ENCODE results near the gene AQP3.
"Not testable (repeated sequence)": the region's sequence is repeated elsewhere in the genome, so short reads cannot be mapped to it uniquely, and the experiment has no call there.

The AQP3 gene

GRCh38 chr9:33446946-33447798 is at the start of gene AQP3:
Gene AQP3, minus strand, starts transcription at chr9:33447593. Its CDS starts 63 bp downstream, at chr9:33447530.
- DNase-seq (ENCODE audit: low read depth in 2 of 2), result peak; percentile 50 to 57

DNA sequence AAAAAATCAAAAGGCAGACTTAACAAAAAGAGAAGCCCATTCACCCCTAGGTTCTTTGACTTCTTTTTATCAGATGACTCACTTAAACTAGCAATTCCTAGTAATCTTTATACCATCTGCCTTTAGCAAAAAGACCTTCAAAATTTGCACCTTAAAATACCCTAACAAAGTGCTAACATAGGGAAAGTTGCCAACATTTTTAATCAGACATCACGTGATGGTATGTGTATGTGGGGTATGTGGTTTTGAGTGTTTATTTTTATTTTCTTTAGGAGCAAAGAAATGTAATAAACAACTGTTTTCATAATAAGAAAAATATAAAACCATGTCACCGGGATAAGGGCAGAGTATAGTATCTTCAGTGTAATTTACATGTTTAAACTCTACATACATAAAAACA is 46.4 kb upstream of the AQP3 start:
- not testable (repeated sequence) for DNase-seq (ENCODE audit: low read depth in 2 of 2)

DNA sequence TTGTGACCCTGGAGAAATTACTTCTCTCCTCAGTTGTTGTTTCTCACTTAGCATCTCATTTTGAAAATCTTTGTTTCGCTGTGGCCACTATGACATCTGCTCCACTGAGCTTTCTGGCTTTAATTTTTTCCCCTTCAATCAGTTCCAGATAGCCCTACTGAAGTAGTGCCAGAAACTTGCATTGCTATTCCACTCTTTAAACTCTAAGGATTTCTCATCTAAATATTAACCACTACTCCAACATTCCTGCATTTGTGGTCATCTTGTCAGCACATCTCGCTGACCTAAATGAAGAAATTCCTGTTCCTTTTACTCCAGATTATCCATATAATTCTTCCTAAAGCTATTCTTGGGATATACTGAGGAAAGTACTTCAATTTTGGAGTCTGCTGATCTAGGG is 41.7 kb upstream of the AQP3 start:
- no peak for DNase-seq (ENCODE audit: low read depth in 2 of 2)

DNA sequence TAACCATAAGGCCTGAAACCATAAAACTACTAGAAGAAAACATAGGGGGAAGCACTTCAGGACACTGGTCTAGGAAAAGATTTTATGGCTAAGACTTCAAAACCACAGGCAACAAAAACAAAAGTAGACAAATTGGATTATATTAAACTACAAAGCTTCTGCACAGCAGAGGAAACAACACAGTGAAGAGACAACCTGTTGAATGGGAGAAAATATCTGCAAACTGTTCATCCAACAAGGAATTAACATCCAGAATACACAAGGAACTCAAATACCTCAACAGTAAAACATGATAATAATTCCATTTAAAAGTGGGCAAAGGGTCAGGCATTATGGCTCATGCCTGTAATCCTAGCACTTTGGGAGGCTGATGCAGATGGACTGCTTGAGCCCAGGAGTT is 37.9 kb upstream of the AQP3 start:
- not testable (repeated sequence) for DNase-seq (ENCODE audit: low read depth in 2 of 2)

DNA sequence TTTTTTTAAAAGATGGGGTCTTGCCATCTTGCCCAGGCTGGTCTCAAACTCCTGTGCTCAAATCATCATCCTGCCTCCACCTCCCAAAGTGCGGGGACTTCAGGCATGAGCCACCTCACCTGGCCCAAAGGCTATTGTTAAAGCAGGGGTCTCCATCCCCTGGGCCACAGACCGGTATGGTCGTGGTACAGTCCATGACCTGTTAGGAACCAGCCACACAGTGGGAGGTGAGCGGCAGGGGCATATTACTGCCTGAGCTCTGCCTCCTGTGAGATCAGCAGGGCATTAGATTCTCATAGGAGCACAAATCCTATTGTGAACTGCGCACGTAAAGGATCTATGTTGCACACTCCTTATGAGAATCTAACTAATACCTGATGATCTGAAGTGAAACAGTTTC is 33.6 kb upstream of the AQP3 start:
- no peak for DNase-seq (ENCODE audit: low read depth in 2 of 2)

GRCh38 chr9:33480106-33480505 is 32.7 kb upstream of the AQP3 start:
- no peak for DNase-seq (ENCODE audit: low read depth in 2 of 2)

DNA sequence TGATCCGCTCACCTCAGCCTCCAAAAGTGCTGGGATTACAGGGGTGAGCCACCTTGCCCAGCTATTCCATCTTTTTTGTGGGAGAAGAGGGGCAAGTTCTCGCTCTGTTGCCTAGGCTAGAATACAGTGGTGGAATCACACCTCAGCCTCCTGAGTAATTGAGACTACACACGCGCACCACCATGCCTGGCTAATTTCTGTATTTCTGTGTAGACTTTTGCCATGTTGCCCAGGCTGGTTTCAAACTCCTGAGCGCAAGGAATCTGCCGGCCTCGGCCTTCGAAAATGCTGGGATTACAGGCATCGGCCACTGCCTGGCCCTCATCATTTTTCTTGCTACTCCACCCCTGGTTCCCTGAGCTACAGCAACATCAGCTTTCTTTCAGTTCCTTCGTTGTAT is 29.1 kb upstream of the AQP3 start:
- no peak for DNase-seq (ENCODE audit: low read depth in 2 of 2)

DNA sequence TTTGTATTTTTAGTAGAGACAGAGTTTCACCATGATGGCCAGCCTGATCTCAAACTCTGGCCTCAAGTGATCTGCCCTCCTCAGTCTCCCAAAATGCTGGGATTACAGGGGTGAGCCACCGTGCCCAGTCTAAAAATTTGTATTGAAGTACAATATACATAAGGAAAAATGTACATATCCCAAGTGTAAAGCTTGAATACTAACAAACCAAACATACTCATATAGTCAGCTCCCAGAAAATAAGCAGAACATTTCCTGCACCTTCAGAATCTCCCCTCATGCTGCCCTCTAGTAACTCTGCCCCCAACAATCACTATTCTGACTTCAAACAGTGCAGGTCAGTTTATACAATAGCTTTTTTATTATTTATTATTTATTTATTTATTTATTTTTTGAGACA is 28.0 kb upstream of the AQP3 start:
- no peak for DNase-seq (ENCODE audit: low read depth in 2 of 2)

- peak; percentile 95 to 98 for DNase-seq (ENCODE audit: low read depth in 2 of 2)
Observed at GRCh38 chr9:33473643-33474352, 26.4 kb upstream of the AQP3 start, which contains the start of gene NOL6. Gene NOL6, minus strand, starts transcription at chr9:33473924. Its CDS starts 82 bp downstream, at chr9:33473842.

- no peak for DNase-seq (ENCODE audit: low read depth in 2 of 2)
Observed at GRCh38 chr9:33472881-33473615, 25.7 kb upstream of the AQP3 start.

DNA sequence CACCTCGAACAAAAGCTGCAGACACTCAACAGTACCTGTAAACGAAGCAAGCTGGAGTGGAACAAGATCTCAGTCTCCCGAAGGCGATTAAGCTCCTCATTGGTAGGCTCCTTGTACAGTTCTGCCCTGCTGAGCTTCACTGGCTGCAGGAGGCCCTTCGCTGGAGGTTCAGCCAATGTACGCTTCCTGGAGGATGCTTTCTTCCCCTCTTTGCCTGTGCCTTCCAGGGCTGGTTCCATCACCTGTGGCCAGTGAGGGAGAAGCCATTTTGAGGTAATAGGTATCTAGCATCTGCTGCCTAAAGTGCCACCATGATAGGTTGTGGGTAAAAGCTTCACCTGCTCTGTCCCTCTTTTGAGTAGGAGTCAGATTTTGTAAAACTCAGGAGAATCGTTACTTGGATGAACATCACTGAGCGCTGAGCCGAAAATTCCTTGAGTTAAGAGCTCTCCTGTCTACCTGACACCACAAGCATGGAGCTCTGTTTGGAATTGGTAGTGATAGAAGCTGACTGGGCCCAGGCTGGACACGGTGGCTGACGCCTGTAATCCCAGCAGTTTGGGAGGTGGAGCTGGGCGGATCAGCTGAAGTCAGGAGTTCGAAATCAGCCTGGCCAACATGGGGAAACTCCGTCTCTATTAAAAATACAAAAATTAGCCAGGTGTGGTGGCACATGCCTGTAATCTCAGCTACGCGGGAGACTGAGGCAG is 24.9 kb upstream of the AQP3 start:
- no peak for DNase-seq (ENCODE audit: low read depth in 2 of 2)

DNA sequence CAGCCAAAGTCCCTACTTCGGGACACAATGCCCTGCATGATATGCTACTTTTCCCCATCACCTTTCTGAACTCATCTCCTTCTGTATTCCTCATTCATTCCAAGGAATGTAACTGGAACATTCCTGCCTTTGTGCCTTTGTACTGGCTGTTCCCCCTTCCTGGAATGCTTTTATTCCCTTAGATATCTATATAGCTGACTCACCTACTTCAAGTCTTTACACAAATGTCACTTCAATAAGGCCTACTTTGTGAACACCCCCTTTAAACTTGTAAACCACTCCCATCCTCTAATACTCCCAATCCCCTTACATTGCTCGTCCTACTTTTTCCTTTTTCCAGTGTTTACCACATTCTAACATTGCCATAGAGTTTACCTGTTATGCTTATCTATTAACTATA is 24.0 kb upstream of the AQP3 start:
- no peak for DNase-seq (ENCODE audit: low read depth in 2 of 2)

DNA sequence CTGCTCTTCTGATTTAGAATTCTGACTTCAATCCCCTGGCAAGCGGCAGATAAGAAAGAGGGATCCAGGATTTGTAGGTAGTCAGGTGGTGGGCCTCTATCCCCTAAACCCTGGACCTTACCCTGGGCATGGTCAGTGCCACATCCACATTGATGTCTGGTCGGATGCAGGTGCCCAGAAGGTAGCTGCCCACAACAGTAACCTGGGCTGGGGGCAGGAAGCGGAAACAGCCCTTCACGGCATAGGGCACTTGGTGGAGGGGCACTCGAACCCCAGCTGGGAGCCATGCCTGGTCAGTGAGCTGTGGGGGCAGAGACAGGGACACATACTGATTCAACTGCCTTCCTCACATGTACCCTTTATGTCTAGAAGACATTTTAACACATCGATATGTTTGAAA is 22.5 kb upstream of the AQP3 start:
- DNase-seq (ENCODE audit: low read depth in 2 of 2), result no peak

DNA sequence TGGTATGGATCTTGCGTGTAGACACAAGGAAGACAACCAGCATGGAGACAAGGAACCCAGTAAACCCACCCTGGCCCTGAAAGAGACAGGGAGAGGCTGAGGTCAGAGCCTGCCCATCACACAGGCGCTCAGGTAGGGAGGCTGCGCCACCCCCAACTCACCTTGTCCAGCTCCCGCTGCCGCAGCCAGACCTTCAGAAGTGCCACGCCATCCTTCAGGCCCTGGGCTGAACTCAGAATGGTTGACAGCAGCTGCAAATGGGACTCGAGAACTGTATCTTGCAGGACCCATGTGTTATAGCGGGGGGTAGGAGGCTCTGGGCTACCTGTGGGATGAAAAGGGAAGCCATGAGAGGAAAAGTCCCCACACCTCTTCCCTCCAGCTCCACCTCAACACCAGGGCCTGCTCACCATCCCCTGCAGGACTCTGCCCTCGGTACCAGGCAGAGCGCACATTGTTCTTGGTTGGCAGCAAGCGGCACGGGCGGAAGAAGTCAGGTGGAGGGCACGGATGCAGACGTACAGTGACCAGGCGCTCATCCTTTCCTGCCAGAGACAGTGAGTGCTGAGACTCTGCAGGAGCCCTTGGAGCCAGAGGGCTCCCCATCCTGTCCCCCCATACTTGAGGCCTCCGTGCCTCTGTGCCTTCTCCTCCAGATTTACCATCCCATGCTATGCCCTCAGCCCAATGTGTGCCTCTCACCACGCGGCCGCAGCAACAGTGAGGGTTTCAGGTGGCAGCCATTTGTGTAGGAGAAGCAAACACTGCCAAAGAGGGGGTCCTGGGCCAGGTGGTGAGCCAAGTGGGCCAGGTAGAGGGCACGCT is 21.6 kb upstream of the AQP3 start:
- DNase-seq (ENCODE audit: low read depth in 2 of 2), result no peak

GRCh38 chr9:33468215-33468730 is 20.9 kb upstream of the AQP3 start:
- no peak for DNase-seq (ENCODE audit: low read depth in 2 of 2)

DNA sequence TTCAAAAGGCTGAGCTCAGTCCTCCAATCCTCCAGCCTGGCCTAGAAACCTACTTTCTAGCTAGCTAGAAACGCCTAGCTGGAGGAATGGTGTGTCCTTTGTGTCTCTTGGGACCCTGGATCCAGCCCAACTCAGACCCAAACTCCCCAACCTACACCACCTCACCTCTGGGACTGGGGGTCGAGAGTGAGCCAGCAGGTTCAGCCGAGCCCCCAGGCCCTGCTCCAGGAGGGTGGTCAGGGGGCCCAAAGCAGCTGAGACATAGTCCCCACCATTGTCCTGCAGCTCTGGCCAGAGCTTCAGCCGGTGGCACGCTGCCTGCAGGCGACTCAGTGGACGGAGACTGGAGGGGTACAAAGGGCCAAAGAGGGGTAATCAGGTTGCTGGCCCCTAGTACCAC is 20.1 kb upstream of the AQP3 start:
- DNase-seq (ENCODE audit: low read depth in 2 of 2), result no peak

- DNase-seq (ENCODE audit: low read depth in 2 of 2), result peak; percentile 60 to 71
Observed at GRCh38 chr9:33466565-33467495, 19.4 kb upstream of the AQP3 start.

GRCh38 chr9:33465596-33466564 is 18.5 kb upstream of the AQP3 start:
- DNase-seq (ENCODE audit: low read depth in 2 of 2), result no peak

All from stimulated activated CD4-positive, alpha-beta T cell treated with anti-CD3 and anti-CD28 coated beads, Interleukin-4, amount 100 ng/mL, for 48 hours (primary cell).